CD4-positive, alpha-beta T cell treated with Interleukin-17A for 4 hours (primary cell): ENCODE results near the gene CITED2.
"Not testable (repeated sequence)": the region's sequence is repeated elsewhere in the genome, so short reads cannot be mapped to it uniquely, and the experiment has no call there.

ENCODE experiments used
- DNase-seq: peaks from one replicate; pipeline ENCODE4 v3.0.0-alpha.2; 2020; ENCODE audit warnings: mixed read lengths

Gene CITED2

GRCh38 chr6:139363797-139364196 is 10.7 kb downstream of the CITED2 start:
- not testable (repeated sequence) for DNase-seq

- DNase-seq, result not testable (repeated sequence)
These were observed 11.3 kb downstream of the CITED2 start for GRCh38 chr6:139363123-139363522.

- DNase-seq, result no peak
These were observed 13.2 kb downstream of the CITED2 start for GRCh38 chr6:139361211-139361610.

- no peak for DNase-seq
These were observed 17.5 kb downstream of the CITED2 start for GRCh38 chr6:139356924-139357323.

GRCh38 chr6:139355777-139356445 is 18.5 kb downstream of the CITED2 start:
- DNase-seq, result no peak

GRCh38 chr6:139355172-139355571 is 19.3 kb downstream of the CITED2 start:
- no peak for DNase-seq

- DNase-seq, result no peak
These were observed 20.3 kb downstream of the CITED2 start for GRCh38 chr6:139354189-139354588.

- no peak for DNase-seq
These were observed 24.9 kb downstream of the CITED2 start for GRCh38 chr6:139349464-139350020.

GRCh38 chr6:139346392-139346791 is 28.1 kb downstream of the CITED2 start:
- DNase-seq, result no peak

GRCh38 chr6:139344186-139344963 is 30.1 kb downstream of the CITED2 start:
- no peak for DNase-seq

GRCh38 chr6:139343052-139343750 is 31.2 kb downstream of the CITED2 start:
- DNase-seq, result peak; percentile 9

GRCh38 chr6:139341060-139341459 is 33.4 kb downstream of the CITED2 start:
- DNase-seq, result no peak

GRCh38 chr6:139338795-139339194 is 35.7 kb downstream of the CITED2 start:
- no peak for DNase-seq

- no peak for DNase-seq
These were observed 36.6 kb downstream of the CITED2 start for GRCh38 chr6:139337830-139338229.

GRCh38 chr6:139337001-139337400 is 37.4 kb downstream of the CITED2 start:
- no peak for DNase-seq

GRCh38 chr6:139336488-139336887 is 38.0 kb downstream of the CITED2 start:
- DNase-seq, result peak; percentile 11

GRCh38 chr6:139335447-139336210 is 38.8 kb downstream of the CITED2 start:
- no peak for DNase-seq

GRCh38 chr6:139334806-139335446 is 39.5 kb downstream of the CITED2 start:
- no peak for DNase-seq

GRCh38 chr6:139330826-139331500 is 43.5 kb downstream of the CITED2 start:
- no peak for DNase-seq

- DNase-seq, result no peak
These were observed 44.1 kb downstream of the CITED2 start for GRCh38 chr6:139330306-139330705.

GRCh38 chr6:139329224-139329623 is 45.2 kb downstream of the CITED2 start:
- no peak for DNase-seq

- DNase-seq, result no peak
These were observed 47.4 kb downstream of the CITED2 start for GRCh38 chr6:139327038-139327437.
